GM18499 (cell line): ENCODE measurements around the gene ZNF138.
"Not testable (repeated sequence)": the region's sequence is repeated elsewhere in the genome, so short reads cannot be mapped to it uniquely, and the experiment has no call there.

ENCODE experiments used
- ATAC-seq: cut with Tn5 transposase; IDR thresholded peaks from one replicate; pipeline ENCODE4 v1.9.1; 2021; ENCODE audit warnings: moderate number of reproducible peaks; ENCODE audit not compliant: insufficient read depth, unreplicated experiment

ZNF138 gene

GRCh38 chr7:64794171-64794844 is at the start of gene ZNF138:
Gene ZNF138, plus strand, starts transcription at chr7:64794428. Its CDS starts 141 bp downstream, at chr7:64794569.
- ATAC-seq = peak; percentile 99

DNA sequence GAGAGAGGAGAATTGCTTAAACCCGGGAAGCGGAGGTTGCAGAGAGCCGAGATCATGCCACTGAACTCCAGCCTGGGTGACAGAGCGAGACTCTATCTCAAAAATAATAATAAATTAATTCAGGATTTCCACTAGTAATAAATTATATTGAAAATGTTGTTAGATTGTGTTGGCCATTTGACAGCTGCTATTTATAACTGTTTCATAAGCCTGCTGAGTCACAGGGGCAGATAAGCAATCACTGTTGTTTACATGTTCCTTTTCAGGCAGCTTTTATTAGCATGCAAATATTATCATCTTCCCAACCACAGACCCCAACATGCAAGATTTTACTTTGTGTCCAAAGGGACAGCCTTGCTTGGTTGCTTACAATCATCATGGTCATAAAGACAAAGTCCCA is 49.5 kb upstream of the ZNF138 start:
- ATAC-seq = no peak

GRCh38 chr7:64747802-64748201 is 46.4 kb upstream of the ZNF138 start:
- ATAC-seq = no peak

DNA sequence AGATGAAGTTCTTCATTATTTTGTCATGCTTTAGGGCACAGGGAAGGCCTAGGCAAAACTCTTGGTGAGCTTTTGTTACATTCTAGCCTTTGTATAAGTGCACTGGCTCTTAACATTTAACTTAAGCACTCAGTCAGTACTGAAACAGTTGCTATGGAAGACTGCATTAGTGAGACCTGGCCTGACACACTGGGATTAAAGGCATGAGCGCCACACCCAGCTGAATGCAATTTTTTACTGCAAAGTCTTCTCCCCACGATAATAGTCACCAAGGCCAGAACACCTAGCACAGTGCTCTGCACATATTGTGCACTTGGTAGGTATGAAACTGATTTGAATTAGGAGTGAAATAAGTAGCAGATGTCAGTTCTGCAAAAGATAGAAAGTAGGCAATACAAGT is 41.2 kb upstream of the ZNF138 start:
- ATAC-seq = no peak

DNA sequence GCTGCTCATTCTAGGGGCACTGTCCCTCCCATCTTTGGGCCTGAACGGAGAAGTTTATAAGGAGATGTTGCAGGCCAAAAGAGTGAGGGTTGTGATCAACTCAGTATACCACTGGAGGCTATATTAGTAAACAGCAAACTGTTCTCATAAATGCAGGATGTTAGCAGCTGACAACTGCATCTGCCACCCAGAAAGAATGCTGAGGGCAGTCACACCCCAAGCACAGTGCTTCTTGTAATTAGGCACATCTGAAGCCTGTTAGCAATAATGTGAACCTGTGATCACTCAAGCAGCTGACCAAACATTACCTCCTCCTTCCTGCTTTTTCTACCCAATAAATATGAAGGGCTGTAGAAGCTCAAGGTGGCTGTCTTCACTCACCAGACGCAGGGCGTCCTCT is 38.4 kb upstream of the ZNF138 start:
- ATAC-seq = no peak

DNA sequence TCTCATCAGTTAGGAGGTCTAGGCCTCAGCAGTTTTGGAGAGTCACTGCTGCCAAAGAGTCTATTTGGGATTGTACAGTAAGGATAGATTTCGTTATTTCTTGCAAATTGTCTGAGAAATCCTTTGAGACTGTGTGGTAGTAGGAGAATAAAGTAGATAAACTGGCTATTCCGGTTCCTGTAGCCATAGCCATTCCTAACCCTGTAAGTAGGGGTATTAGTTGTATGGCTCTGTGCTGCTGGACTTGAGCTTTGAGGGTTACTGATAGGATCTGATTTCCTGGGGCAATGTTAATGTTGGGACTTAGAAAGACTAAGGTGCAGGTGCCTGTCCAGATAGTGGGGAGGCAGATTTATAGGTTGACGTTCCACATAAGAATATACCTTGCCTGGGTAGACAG is 36.1 kb upstream of the ZNF138 start:
- ATAC-seq = no peak

GRCh38 chr7:64768824-64769223 is 25.4 kb upstream of the ZNF138 start:
- no peak for ATAC-seq

DNA sequence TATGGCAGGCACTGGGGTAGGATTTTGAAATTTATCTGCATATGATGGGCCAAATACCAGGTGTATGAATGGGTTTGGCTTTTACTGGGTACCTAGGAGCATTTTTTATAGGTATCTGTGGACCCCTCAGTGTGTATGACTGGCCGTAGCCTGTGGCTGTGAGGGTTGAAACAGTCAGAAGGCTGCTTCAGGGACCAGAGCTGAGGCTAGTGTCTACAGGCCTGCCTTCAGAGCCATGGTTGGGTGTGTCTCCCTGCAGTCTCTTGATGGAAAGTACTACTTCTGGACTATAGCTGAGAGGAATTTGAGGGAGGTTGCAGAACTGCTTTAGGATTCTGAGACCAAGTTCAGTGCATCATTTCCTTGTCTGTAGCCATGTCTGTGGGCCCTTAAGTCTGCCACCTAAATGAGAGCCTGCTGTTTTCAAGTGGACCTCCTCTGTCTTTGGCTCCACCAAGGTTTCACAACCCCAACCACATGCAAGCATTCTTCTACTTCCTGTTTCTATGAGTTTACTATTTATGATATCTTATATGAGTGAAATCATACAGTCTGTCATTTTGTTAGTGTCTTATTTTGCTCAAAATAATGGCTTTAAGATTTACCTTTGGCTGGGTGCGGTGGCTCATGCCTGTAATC is 19.9 kb upstream of the ZNF138 start:
- ATAC-seq = no peak

DNA sequence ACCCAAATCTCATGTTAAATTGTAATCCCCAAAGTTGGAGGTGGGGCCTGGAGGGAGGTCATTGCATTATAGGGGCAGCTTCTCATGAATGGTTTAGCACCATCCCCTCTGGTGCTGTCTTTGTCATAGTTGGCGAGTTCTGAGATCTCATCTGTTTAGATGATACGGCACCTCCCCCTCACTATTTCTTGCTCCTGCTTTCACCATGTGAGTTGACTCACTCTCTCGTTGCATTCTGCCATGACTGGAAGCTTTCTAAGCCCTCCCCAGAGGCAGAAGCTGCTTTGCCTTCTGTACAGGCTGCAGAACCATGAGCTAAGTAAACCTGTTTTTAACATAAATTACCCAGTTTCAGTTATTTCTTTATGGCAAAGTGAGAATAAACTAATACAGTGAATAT is 18.9 kb upstream of the ZNF138 start:
- no peak for ATAC-seq

DNA sequence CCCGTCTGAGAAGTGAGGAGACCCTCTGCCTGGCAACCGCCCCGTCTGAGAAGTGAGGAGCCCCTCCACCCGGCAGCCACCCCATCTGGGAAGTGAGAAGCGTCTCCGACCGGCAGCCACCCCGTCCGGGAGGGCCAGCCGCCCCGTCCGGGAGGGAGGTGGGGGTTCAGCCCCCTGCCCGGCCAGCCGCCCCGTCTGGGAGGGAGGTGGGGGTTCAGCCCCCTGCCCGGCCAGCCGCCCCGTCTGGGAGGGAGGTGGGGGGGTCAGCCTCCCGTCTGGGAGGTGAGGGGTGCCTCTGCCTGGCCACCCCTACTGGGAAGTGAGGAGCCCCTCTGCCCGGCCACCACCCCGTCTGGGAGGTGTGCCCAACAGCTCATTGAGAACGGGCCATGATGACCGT is 9.4 kb upstream of the ZNF138 start:
- not testable (repeated sequence) for ATAC-seq

- no peak for ATAC-seq
Measured at GRCh38 chr7:64787295-64787694, 6.9 kb upstream of the ZNF138 start.

- not testable (repeated sequence) for ATAC-seq
Measured at GRCh38 chr7:64789241-64789640, 5.0 kb upstream of the ZNF138 start.

GRCh38 chr7:64793106-64793755 is 997 bp upstream of the ZNF138 start:
- ATAC-seq = no peak

- ATAC-seq = no peak
Measured at GRCh38 chr7:64795176-64795575, 948 bp downstream of the ZNF138 start.

DNA sequence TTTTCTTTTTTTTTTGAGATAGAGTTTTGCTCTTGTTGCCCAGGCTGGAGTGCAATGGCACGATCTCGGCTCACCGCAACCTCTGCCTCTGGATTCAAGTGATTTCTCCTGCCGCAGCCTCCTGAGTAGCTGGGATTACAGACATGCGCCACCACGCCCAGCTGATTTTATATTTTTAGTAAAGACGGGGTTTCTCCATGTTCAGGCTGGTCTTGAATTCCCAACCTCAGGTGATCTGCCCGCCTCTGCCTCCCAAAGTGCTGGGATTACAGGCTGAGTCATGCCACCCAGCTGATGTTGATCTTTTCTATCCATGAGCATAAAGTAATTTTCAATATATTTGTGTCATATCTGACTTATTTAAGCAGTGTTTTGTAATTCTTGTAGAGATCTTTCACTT is 4.9 kb downstream of the ZNF138 start:
- ATAC-seq = not testable (repeated sequence)

DNA sequence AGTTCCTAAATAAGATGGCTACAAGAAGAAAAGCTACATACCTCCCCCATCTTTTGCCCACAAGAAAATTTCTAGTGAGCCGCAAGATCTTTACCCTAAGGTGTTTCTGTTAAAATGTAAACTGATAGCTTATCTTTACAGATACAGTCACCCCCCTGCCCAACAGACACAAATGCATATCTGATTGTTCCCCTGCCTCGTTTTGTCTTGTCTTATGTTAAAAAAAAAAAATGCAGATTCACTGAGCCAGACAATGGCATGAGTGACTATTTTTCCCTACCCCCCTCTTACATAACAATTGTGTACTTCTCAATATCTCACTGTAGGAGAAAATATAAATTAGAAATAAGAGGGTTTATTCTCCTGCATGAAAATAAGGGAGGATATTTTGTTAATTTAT is 8.5 kb downstream of the ZNF138 start:
- no peak for ATAC-seq

- ATAC-seq = no peak
Measured at GRCh38 chr7:64807731-64808365, 13.6 kb downstream of the ZNF138 start.

DNA sequence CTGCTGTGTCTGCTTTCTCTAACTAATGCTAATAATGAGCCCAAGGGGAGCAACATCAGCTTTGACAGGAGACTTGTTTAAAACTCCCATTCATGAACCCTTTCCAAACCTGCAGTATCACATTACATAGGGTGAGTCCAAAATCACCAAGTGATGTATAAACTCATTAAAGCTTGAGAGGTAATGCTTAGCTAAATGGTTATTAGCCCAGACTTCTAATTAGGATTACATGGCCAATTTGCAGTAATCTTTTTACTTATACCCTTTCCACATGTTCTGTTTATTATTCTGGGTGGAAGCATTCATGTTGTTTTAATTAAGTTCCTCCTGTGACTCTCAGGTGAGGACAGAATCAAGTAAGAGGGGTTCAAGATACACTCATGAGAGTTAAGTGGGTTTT is 17.5 kb downstream of the ZNF138 start:
- ATAC-seq = no peak

DNA sequence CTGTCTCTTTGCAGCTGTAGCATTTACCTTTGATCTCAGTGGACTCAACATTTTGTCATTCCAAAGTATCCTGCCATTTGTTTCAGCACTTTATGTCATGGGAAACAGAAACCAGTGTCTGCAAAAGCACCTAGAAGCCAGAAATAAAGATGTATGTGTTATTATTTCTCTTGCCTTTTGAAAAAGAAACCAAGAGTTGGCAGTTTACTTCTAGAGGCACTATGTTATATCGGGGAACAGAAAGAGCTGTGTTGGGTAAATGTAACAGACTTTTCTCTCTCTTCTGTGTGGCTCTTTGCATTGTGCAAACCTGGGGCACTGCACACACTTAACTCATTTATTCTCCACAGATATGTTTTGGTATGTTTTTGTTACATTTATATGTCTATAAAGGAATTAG is 36.7 kb downstream of the ZNF138 start:
- ATAC-seq = no peak

DNA sequence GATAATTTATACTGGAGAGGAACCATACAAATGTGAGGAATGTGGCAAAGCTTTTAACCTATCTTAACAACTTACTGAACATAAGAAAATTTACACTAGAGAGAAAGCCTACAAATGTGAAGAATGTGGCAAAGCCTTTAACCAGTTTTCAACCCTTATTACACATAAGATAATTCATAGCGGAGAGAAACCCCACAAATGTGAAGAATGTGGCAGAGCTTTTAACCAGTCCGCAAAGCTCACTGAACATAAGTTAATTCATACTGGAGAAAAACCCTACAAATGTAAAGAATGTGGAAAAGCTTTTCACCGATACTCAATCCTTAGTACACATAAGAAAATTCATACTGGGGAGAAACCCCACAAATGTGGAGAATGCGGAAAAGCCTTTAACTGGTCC is 37.9 kb downstream of the ZNF138 start:
- ATAC-seq = no peak

DNA sequence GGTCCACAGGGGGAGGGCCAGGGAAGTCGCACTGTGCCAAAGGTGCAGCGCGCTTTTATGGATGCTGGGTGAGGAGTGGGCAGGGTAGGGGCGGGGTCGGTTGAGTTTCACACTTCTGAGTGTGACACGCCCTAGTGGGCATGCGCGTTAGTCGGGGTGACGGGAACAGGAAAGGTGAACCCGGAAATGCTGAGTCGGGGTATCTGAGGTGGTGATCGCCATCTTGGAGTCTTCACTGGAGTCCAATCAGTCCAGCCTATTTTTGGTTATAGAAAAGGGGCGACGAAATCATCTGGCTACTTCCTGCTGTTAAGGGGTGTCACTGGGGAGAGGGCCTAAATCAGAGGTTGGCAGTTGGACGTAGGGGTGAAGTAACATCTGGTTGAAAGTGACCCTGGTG is 40.8 kb downstream of the ZNF138 start:
- ATAC-seq = no peak
